ENCODE measurements around the gene FLT4. TPM values are rescaled to one million over a fixed set of nuclear protein-coding genes. Genes with fewer than 3 reads are reported as not detected.

FLT4 gene
- total RNA-seq, 1 donor from 2014 or later, result 24.8 TPM

DNA sequence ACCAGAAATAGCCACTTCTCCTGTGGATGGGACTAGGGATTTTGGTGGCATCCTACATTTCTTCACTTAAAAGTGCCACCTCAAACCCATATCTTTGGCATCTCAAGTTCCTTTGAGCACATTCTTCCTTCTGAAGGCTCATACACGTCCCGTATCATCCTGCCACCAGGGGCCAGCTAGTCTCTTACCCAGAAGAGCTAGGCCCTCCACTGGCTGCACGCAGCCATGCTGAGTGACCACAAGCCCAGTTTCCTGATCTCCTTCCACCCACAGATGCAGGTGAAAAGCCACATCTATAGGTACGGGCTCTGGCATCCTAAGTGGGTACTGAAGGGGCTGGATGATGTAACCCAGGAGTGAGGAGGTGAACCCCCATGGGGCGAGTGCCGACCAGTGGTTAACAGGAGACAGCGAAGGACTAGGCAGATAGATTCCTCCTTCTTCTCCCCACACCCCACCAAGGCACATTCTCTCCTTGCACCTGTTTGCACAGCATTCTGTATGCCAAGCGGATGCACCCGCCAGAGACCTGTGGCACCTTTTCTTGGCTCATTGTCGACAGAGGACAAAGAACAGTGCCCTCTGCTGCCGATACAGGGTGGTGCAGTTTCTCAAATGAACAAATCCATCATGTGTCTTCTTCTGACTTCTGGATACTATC is 43.7 kb downstream of the FLT4 start:
- no peak overlapping the region for H3K27ac ChIP-seq
- no peaks in the 10 kb centered on the region for H3K27me3 ChIP-seq (ENCODE audit: low read depth)
- DNase-seq, result peak; percentile 69
- H3K9me3 ChIP-seq, result no peaks in the 10 kb centered on the region
- TF ChIP-seq, protein P1, sequence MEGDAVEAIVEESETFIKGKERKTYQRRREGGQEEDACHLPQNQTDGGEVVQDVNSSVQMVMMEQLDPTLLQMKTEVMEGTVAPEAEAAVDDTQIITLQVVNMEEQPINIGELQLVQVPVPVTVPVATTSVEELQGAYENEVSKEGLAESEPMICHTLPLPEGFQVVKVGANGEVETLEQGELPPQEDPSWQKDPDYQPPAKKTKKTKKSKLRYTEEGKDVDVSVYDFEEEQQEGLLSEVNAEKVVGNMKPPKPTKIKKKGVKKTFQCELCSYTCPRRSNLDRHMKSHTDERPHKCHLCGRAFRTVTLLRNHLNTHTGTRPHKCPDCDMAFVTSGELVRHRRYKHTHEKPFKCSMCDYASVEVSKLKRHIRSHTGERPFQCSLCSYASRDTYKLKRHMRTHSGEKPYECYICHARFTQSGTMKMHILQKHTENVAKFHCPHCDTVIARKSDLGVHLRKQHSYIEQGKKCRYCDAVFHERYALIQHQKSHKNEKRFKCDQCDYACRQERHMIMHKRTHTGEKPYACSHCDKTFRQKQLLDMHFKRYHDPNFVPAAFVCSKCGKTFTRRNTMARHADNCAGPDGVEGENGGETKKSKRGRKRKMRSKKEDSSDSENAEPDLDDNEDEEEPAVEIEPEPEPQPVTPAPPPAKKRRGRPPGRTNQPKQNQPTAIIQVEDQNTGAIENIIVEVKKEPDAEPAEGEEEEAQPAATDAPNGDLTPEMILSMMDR (IDR thresholded peaks at IDR 0.05), result peak; percentile 71
- intact Hi-C loops (cut with DNase I), result no loop called here
- no peak overlapping the region for H3K4me3 ChIP-seq
- no peaks in the 10 kb centered on the region for H3K4me1 ChIP-seq
- peak; percentile 52 to 53 for ATAC-seq
- H3K36me3 ChIP-seq, result no peaks in the 10 kb centered on the region

DNA sequence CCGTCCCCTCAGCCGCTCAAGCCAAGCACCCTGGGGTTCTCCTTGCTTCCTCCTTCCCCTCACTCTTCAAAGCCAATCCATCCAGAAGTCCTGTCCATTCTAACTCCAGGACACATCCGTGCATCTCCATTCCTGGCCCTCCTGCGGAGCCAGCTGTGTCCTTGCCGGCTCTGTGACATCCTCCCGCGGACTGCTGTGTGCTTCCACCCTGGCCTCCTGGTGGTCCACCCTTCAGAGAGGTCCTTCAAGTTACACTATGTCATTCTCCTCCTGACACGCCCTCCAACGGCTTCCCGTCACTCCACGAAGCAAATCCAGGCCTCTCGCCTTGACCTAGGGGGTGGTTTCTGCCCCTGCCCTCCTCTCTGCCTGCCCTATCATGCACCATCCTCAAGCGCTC is 45.1 kb downstream of the FLT4 start:
- H3K4me3 ChIP-seq, result no peak overlapping the region
- H3K9me3 ChIP-seq, result no peaks in the 10 kb centered on the region
- no peak for ATAC-seq
- peak; percentile 20 for DNase-seq
- TF ChIP-seq, protein P1 (IDR thresholded peaks at IDR 0.05), result no peak
- H3K36me3 ChIP-seq, result no peaks in the 10 kb centered on the region
- no peak overlapping the region for H3K27ac ChIP-seq
- intact Hi-C loops (cut with DNase I), result no loop called here
- no peaks in the 10 kb centered on the region for H3K27me3 ChIP-seq (ENCODE audit: low read depth)
- H3K4me1 ChIP-seq, result no peaks in the 10 kb centered on the region

DNA sequence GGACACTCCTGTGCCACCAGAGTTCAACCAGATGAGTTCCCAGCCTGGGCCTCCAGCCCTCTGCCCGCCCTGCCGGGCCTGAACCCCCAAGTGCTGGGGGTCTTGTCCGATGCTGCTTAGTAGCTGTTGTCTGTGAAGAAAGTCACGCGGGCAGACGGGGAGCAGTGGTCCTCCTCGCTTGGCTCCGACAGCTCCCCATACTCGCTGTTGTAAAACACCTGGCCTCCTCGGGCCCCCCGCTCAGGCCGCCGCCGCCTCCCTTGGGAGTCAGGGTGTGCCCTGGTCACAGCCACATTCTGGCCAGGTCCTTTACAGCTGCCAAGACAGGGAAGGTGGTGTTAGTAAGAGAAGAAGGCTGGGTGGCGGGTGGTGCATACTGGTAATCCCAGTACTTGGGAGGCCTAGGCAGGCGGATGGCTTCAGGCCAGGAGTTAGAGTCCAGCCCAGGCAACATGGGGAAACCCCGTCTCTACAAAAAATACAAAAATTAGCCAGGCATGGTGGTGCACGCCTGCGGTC is 46.3 kb downstream of the FLT4 start:
- peak; percentile 37 for DNase-seq
- Histone ChIP-seq H3K36me3 (no peaks in the 10 kb centered on the region), H3K4me1 (no peaks in the 10 kb centered on the region), H3K27me3 (ENCODE audit: low read depth) (no peaks in the 10 kb centered on the region), H3K4me3 (no peak overlapping the region), H3K27ac (no peak overlapping the region), H3K9me3 (no peaks in the 10 kb centered on the region)
- no peak for ATAC-seq
- TF ChIP-seq, protein P1 (IDR thresholded peaks at IDR 0.05), result no peak
- intact Hi-C loops (cut with DNase I), result no loop called here

DNA sequence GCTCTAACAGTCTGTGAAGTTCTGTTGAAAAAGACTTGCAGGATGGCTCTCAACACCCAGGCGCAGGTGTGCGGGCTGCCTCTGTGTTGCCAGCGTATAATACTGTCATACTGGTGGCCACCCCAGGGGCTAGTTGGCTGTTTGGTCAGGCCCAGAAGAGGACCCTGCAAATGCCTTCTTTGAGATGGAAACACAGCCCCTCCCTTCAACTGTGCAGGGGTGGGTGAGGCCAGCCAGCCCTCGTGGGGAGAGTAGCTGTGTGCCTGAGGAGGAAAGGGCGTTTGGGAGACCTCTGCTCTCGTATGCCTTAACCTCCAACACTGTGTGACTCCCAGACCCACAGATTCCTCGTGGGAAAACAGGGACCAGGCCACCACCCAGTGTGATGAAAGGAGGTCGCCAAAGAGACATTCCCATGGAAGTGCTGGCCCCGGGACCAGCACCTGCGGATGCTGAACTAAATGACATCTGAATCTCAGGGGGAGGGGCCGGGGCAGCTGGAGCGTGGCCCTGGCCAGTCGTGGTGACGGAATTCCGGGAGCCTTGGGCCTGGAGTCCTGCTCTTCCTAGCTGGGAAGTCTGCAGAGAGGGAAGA is 46.8 kb downstream of the FLT4 start:
- TF ChIP-seq, protein P1 (IDR thresholded peaks at IDR 0.05), result no peak
- H3K36me3 ChIP-seq, result no peaks in the 10 kb centered on the region
- no peak overlapping the region for H3K27ac ChIP-seq
- no peaks in the 10 kb centered on the region for H3K9me3 ChIP-seq
- intact Hi-C loops (cut with DNase I), result no loop called here
- H3K27me3 ChIP-seq (ENCODE audit: low read depth), result no peaks in the 10 kb centered on the region
- H3K4me3 ChIP-seq, result no peak overlapping the region
- peak; percentile 39 for DNase-seq
- ATAC-seq, result no peak
- H3K4me1 ChIP-seq, result no peaks in the 10 kb centered on the region

DNA sequence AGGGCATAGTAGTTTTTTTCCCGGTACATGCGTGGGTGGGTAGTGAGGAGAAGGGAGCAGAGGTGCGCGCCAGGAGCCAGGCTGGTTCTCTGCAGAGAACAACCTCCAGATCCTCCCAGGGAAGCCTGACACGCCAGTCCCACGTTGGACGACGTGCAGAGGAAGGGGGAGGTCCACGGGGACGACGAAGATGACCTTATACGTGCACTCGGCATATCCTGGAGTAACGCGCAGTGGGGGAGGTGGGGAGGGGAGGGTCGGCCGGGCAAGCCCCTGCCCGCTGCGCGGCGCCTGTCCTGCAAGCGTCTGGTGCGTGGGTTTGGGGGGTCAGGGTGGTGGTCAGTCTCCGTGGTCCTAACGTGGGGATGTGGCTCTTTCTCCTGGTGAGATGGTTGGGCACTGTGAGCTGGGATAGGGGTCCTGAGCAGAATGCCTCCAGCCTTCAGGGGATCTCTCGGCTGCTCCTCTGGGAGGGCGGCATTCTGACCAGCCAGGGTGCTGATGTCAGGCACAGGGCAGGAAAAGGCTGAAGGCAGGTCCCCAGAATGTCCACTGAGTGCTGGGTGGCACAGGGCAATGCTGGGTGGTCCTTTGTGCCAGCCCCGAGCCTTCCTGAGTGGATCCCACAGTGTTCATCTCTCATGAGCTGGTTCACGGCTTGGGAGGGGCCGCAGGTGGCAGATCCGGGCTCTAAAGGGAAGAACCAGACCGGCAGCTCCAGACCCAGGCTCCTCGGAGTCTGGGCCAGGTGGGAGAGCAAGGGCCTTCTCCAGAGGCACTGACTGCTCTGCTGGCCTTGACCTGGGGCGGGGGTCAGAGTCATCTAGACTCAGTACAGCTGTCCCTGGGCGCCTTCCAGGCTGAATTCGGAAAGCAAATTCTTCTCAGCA is 47.6 kb downstream of the FLT4 start:
- ATAC-seq (no peak), DNase-seq (peak; percentile 41)
- Histone ChIP-seq H3K9me3 (no peaks in the 10 kb centered on the region), H3K36me3 (no peaks in the 10 kb centered on the region), H3K4me1 (no peaks in the 10 kb centered on the region), H3K4me3 (no peak overlapping the region), H3K27ac (no peak overlapping the region), H3K27me3 (ENCODE audit: low read depth) (no peaks in the 10 kb centered on the region)
- intact Hi-C loops (cut with DNase I), result no loop called here
- TF ChIP-seq, protein P1 (IDR thresholded peaks at IDR 0.05), result no peak
